Panc1 (cell line): Measurements from ENCODE around the gene TMEM88. TPM values are rescaled to one million over a fixed set of nuclear protein-coding genes. Genes with fewer than 3 reads are reported as not detected.

ENCODE experiments used
- ATAC-seq: fragments of 200-7000 bp; cut with Tn5 transposase; 2 replicates; pipeline ENCODE4 v1.9.1; 2020; ENCODE audit warnings: mild to moderate bottlenecking, moderate library complexity
- BruUV-seq: library from RNA; stranded (reverse); fragments of 400-500 nt; replicated peaks from 2 replicates; lab custom pipeline; 2021; lab: Mats Ljungman, UMichigan
- CTCF ChIA-PET: fragments of 300-600 bp; sonication (Branson Sonifier 250); formaldehyde crosslinking; loops from one replicate; lab custom pipeline; 2022; ENCODE audit warnings: antibody characterized with exemption; lab: Charles Lee
- POLR2A ChIA-PET: fragments of 300-600 bp; sonication (Branson Sonifier 250); formaldehyde crosslinking; loops from one replicate; lab custom pipeline; 2022; ENCODE audit warnings: antibody characterized with exemption; lab: Charles Lee
- DNase-seq: peaks from one replicate; pipeline ENCODE4 v3.0.0-alpha.2; 2010; ENCODE audit warnings: low read depth, low spot score
- H3K27ac ChIP-seq: 2 replicates; pipeline ENCODE4 v1.5.1; 2011; ENCODE audit warnings: mild to moderate bottlenecking, low read length, inconsistent platforms
- H3K27me3 ChIP-seq: fragments of 200-500 bp; sonication (Bioruptor generic); 2 replicates; pipeline ENCODE4 v1.6.0; 2014; ENCODE audit warnings: low read length, inconsistent platforms; ENCODE audit not compliant: control insufficient read depth, insufficient read depth
- H3K36me3 ChIP-seq: fragments of 200-500 bp; sonication (Bioruptor generic); 2 replicates; pipeline ENCODE4 v1.5.1; 2014; ENCODE audit warnings: inconsistent platforms, mild to moderate bottlenecking, low read length, moderate library complexity; ENCODE audit not compliant: control insufficient read depth, insufficient read depth
- H3K4me1 ChIP-seq: 2 replicates; pipeline ENCODE4 v1.5.1; 2011; ENCODE audit warnings: inconsistent platforms, mild to moderate bottlenecking, low read length, moderate library complexity; ENCODE audit not compliant: control insufficient read depth, insufficient read depth
- H3K4me3 ChIP-seq, 2 experiments: 2 replicates each; pipeline ENCODE4 v1.5.1; 2011 to 2012; ENCODE audit warnings: low read depth in 2 of 2, low read length in 2 of 2, mild to moderate bottlenecking in 2 of 2, inconsistent platforms in 1 of 2, moderate library complexity in 1 of 2
- H3K9me3 ChIP-seq: fragments of 200-500 bp; sonication (Bioruptor generic); 2 replicates; pipeline ENCODE4 v1.5.1; 2014; ENCODE audit warnings: low read depth, mild to moderate bottlenecking, inconsistent platforms, low read length, moderate library complexity; ENCODE audit not compliant: control insufficient read depth, insufficient read depth
- CTCF ChIP-seq: fragments of 450-650 bp; IDR thresholded peaks from 2 replicates; pipeline ENCODE4 v1.5.1; 2017; ENCODE audit warnings: mild to moderate bottlenecking
- POLR2AphosphoS5 ChIP-seq: IDR thresholded peaks from 2 replicates; pipeline ENCODE4 v1.6.1; 2012; ENCODE audit warnings: mild to moderate bottlenecking, low read depth, low read length, moderate library complexity
- REST ChIP-seq, 2 experiments: IDR thresholded peaks; 2 replicates each; pipeline ENCODE4 v1.6.1; 2011 to 2012; ENCODE audit warnings: low read depth in 2 of 2, control low read depth in 1 of 2, low read length in 1 of 2, mild to moderate bottlenecking in 1 of 2, moderate library complexity in 1 of 2; ENCODE audit not compliant: insufficient read depth in 1 of 2
- TCF7L2 ChIP-seq: IDR thresholded peaks from 2 replicates; pipeline ENCODE4 v1.6.1; 2011; ENCODE audit warnings: mild to moderate bottlenecking, low read depth, low read length, inconsistent platforms
- in situ Hi-C: cut with HindIII; loops from 2 replicates; pipeline ENCODE4 v1.10.0; 2016; ENCODE audit warnings: low sequenced_read_pairs, low pct_unique_long_range_greater_than_20kb
- intact Hi-C: fragments of 100-400 bp; cut with micrococcal nuclease; formaldehyde crosslinking; loops from one replicate; pipeline ENCODE4 v1.10.0; 2022; ENCODE audit not compliant: unreplicated experiment
- total RNA-seq: library from RNA; stranded (reverse); gene quantifications from one replicate; pipeline ENCODE4 v1.2.1, GENCODE V29; 2021; ENCODE audit not compliant: unreplicated experiment

Gene TMEM88
- total RNA-seq, 1 experiment from 2014 or later, result 1.6 TPM

- intact Hi-C loops (no loop called here), in situ Hi-C loops (no loop called here)
- TF ChIP-seq REST (IDR thresholded peaks at IDR 0.05; ENCODE audit: insufficient read depth in 1 of 2, low read depth in 2 of 2, low read length in 1 of 2) (no peak), CTCF (no peak), POLR2AphosphoS5 (no peak)
- ChIA-PET POLR2A (no interaction called here), CTCF (interaction anchor here (0.6 kb wide), 1 partner anchor 94 kb away, joined by 4 read pairs; no protein-coding TSS in a partner anchor)
- peak within 1 kb of the TSS; percentile 63 to 77 for H3K4me3 ChIP-seq
- DNase-seq (no peak), ATAC-seq (0 out of 2 replicates have a peak, but pooled peaks have one; percentile 2)
- no TSS peak for BruUV-seq
- peaks cover 27% of the 10 kb centered on the region for H3K4me1 ChIP-seq
- H3K27ac ChIP-seq, result peak within 1 kb of the TSS; percentile 86
- H3K36me3 ChIP-seq, result peaks cover 4% of the 10 kb centered on the region
- H3K9me3 ChIP-seq, result no peaks in the 10 kb centered on the region
- H3K27me3 ChIP-seq, result no peaks in the 10 kb centered on the region
Measured at GRCh38 chr17:7888184-7888920, 33.5 kb downstream of the TMEM88 start, which contains the start of gene CHD3. TSS of gene CHD3 (plus strand) at chr17:7888789. CDS start at chr17:7889001, 212 bp downstream.

- peak overlapping the region; percentile 11 to 77; a peak in 2 of 4 replicates for H3K4me3 ChIP-seq
- no peaks in the 10 kb centered on the region for H3K27me3 ChIP-seq
- CTCF ChIA-PET, result interaction anchor here (0.6 kb wide), 1 partner anchor 93 kb away, joined by 4 read pairs; no protein-coding TSS in a partner anchor
- H3K36me3 ChIP-seq, result peaks cover 6% of the 10 kb centered on the region
- POLR2A ChIA-PET, result no interaction called here
- ATAC-seq (peak; percentile 52), DNase-seq (no peak)
- H3K4me1 ChIP-seq, result peaks cover 19% of the 10 kb centered on the region
- no TSS peak for BruUV-seq
- intact Hi-C loops, result no loop called here
- H3K9me3 ChIP-seq, result no peaks in the 10 kb centered on the region
- TF ChIP-seq TCF7L2 (peak; percentile 42; the same call in 1 of the 2 replicates), CTCF (no peak; the same call in 1 of the 2 replicates)
- in situ Hi-C loops, result no loop called here
- peak overlapping the region; percentile 86 for H3K27ac ChIP-seq
Measured at GRCh38 chr17:7889166-7889955, 34.5 kb downstream of the TMEM88 start.
